GM19468 (cell line): ENCODE measurements around the gene ARHGAP33.
"Not testable (repeated sequence)": the region's sequence is repeated elsewhere in the genome, so short reads cannot be mapped to it uniquely, and the experiment has no call there.

ENCODE experiments used
- ATAC-seq: cut with Tn5 transposase; IDR thresholded peaks from one replicate; pipeline ENCODE4 v1.9.1; 2021; ENCODE audit warnings: mild to moderate bottlenecking, moderate library complexity, moderate number of reproducible peaks; ENCODE audit not compliant: unreplicated experiment; ENCODE audit errors: extremely low read depth

Gene ARHGAP33

GRCh38 chr19:35816262-35816661, 40.9 kb downstream of the ARHGAP33 start:
- ATAC-seq, result no peak

- ATAC-seq, result no peak
Observed at GRCh38 chr19:35816846-35817245, 41.5 kb downstream of the ARHGAP33 start.

GRCh38 chr19:35818445-35818844, 43.1 kb downstream of the ARHGAP33 start:
- no peak for ATAC-seq

GRCh38 chr19:35822579-35822978, 47.2 kb downstream of the ARHGAP33 start:
- ATAC-seq, result no peak

GRCh38 chr19:35824150-35824549, 48.8 kb downstream of the ARHGAP33 start:
- ATAC-seq, result no peak

GRCh38 chr19:35828692-35829301, 53.4 kb downstream of the ARHGAP33 start:
- no peak for ATAC-seq

- ATAC-seq, result no peak
Observed at GRCh38 chr19:35830986-35831385, 55.6 kb downstream of the ARHGAP33 start.

- no peak for ATAC-seq
Observed at GRCh38 chr19:35832054-35832453, 56.7 kb downstream of the ARHGAP33 start.

GRCh38 chr19:35833972-35834371, 58.6 kb downstream of the ARHGAP33 start:
- no peak for ATAC-seq

- not testable (repeated sequence) for ATAC-seq
Observed at GRCh38 chr19:35836096-35836495, 60.7 kb downstream of the ARHGAP33 start.
